Caco-2 (cell line): ENCODE data around the gene NR2E3. TPM values are rescaled to one million over a fixed set of nuclear protein-coding genes. Genes with fewer than 3 reads are reported as not detected.

ENCODE experiments used
- BruUV-seq: library from RNA; stranded (reverse); fragments of 400-500 nt; replicated peaks from 2 replicates; lab custom pipeline; 2021; lab: Mats Ljungman, UMichigan
- CTCF ChIA-PET: fragments of 300-600 bp; sonication (Branson Sonifier 250); formaldehyde crosslinking; loops from one replicate; lab custom pipeline; 2022; ENCODE audit warnings: antibody characterized with exemption; lab: Charles Lee
- POLR2A ChIA-PET: fragments of 300-600 bp; sonication (Branson Sonifier 250); formaldehyde crosslinking; loops from one replicate; lab custom pipeline; 2022; ENCODE audit warnings: antibody characterized with exemption; lab: Charles Lee
- DNase-seq, 2 experiments: peaks; one replicate each; pipeline versions ENCODE4 v3.0.0 to v3.0.0-alpha.2; 2020 to 2022
- H3K27me3 ChIP-seq: replicated peaks from 2 replicates; pipeline ENCODE4 v1.6.0; 2011; ENCODE audit warnings: low read length; ENCODE audit not compliant: control insufficient read depth, insufficient read depth
- H3K36me3 ChIP-seq: 2 replicates; pipeline ENCODE4 v1.5.1; 2011; ENCODE audit warnings: low read length; ENCODE audit not compliant: control insufficient read depth, insufficient read depth
- H3K4me1 ChIP-seq: fragments of 250-450 bp; sonication (Bioruptor Pico); 2 replicates; pipeline ENCODE4 v1.5.1; 2020; ENCODE audit warnings: mild to moderate bottlenecking
- H3K4me3 ChIP-seq: 2 replicates; pipeline ENCODE4 v1.5.1; 2011; ENCODE audit warnings: low read depth, mild to moderate bottlenecking, control low read depth, low read length
- H3K9me3 ChIP-seq: fragments of 250-450 bp; sonication (Bioruptor Pico); 2 replicates; pipeline ENCODE4 v1.5.1; 2020; ENCODE audit warnings: mild to moderate bottlenecking, moderate library complexity
- H3K27ac Mint-ChIP-seq: one replicate; pipeline ENCODE4 v1.8.0; 2022; ENCODE audit warnings: mixed read lengths; ENCODE audit not compliant: unreplicated experiment
- H3K27me3 Mint-ChIP-seq: one replicate; pipeline ENCODE4 v1.8.0; 2022; ENCODE audit warnings: mixed read lengths; ENCODE audit not compliant: insufficient read depth, unreplicated experiment
- H3K36me3 Mint-ChIP-seq: one replicate; pipeline ENCODE4 v1.8.0; 2022; ENCODE audit warnings: mild to moderate bottlenecking, mixed read lengths; ENCODE audit not compliant: insufficient read depth, unreplicated experiment
- H3K4me1 Mint-ChIP-seq: one replicate; pipeline ENCODE4 v1.8.0; 2022; ENCODE audit warnings: low read depth, mixed read lengths; ENCODE audit not compliant: unreplicated experiment
- H3K4me3 Mint-ChIP-seq: one replicate; pipeline ENCODE4 v1.8.0; 2022; ENCODE audit warnings: mild to moderate bottlenecking, moderate library complexity, mixed read lengths; ENCODE audit not compliant: unreplicated experiment
- H3K9me3 Mint-ChIP-seq: one replicate; pipeline ENCODE4 v1.8.0; 2022; ENCODE audit warnings: mixed read lengths; ENCODE audit not compliant: unreplicated experiment
- intact Hi-C: fragments of 100-400 bp; cut with micrococcal nuclease; formaldehyde crosslinking; loops from one replicate; pipeline ENCODE4 v1.10.0; 2022; ENCODE audit not compliant: unreplicated experiment
- total RNA-seq: library from RNA; stranded (reverse); gene quantifications from 2 replicates; pipeline ENCODE4 v1.2.3, GENCODE V29; 2022
- TF ChIP-seq, protein P1 (sequence below), 2 experiments: fragments of 200-600 bp in 1 of 2; IDR thresholded peaks; 1 replicate in 1 of 2; 2 replicates in 1 of 2; pipeline versions ENCODE4 v1.5.1 to v1.8.0; 2011 to 2022; ENCODE audit warnings: antibody characterized with exemption in 1 of 2, control low read depth in 1 of 2, inconsistent platforms in 1 of 2, low read depth in 1 of 2, low read length in 1 of 2, mild to moderate bottlenecking in 1 of 2, moderate library complexity in 1 of 2; ENCODE audit not compliant: insufficient read depth in 1 of 2, severe bottlenecking in 1 of 2, unreplicated experiment in 1 of 2

The NR2E3 gene
- total RNA-seq, 1 experiment from 2014 or later = not detected

DNA sequence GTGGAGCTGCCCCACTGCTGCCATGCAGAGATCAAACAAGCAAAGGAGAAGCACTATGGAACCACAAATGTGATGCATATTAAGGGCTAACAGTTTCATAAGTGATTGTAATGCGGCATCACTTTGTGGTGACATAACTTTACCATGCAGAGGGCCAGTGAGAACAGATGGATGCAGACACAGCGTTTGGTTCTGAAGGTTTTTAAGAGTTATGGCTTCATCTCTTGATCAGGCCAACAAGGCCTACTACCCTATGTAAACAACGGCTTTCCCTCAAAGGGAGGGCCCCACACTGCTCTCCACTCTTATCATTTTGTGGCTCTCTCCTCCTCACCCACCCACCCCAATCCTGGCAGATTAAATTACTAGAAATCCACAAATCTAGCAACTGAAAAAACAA, 13.4 kb downstream of the NR2E3 start:
- BruUV-seq = no TSS peak
- TF ChIP-seq, protein P1, sequence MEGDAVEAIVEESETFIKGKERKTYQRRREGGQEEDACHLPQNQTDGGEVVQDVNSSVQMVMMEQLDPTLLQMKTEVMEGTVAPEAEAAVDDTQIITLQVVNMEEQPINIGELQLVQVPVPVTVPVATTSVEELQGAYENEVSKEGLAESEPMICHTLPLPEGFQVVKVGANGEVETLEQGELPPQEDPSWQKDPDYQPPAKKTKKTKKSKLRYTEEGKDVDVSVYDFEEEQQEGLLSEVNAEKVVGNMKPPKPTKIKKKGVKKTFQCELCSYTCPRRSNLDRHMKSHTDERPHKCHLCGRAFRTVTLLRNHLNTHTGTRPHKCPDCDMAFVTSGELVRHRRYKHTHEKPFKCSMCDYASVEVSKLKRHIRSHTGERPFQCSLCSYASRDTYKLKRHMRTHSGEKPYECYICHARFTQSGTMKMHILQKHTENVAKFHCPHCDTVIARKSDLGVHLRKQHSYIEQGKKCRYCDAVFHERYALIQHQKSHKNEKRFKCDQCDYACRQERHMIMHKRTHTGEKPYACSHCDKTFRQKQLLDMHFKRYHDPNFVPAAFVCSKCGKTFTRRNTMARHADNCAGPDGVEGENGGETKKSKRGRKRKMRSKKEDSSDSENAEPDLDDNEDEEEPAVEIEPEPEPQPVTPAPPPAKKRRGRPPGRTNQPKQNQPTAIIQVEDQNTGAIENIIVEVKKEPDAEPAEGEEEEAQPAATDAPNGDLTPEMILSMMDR (IDR thresholded peaks at IDR 0.05; ENCODE audit: insufficient read depth in 1 of 2, low read depth in 1 of 2, low read length in 1 of 2, severe bottlenecking in 1 of 2, unreplicated experiment in 1 of 2) = no peak
- no peak for DNase-seq
- intact Hi-C loops = no loop called here
- H3K27me3 ChIP-seq = no peaks in the 10 kb centered on the region
- no peaks in the 10 kb centered on the region for H3K4me1 Mint-ChIP-seq
- H3K27ac Mint-ChIP-seq = no peak overlapping the region
- H3K4me3 ChIP-seq = no peak overlapping the region
- H3K36me3 Mint-ChIP-seq = peaks cover 66% of the 10 kb centered on the region
- no peaks in the 10 kb centered on the region for H3K4me1 ChIP-seq
- POLR2A ChIA-PET = no interaction called here
- no peak overlapping the region for H3K4me3 Mint-ChIP-seq
- CTCF ChIA-PET = no interaction called here
- H3K9me3 ChIP-seq = no peaks in the 10 kb centered on the region
- no peaks in the 10 kb centered on the region; the same call in 1 of the 2 replicates for H3K36me3 ChIP-seq
- no peaks in the 10 kb centered on the region for H3K27me3 Mint-ChIP-seq
- no peaks in the 10 kb centered on the region for H3K9me3 Mint-ChIP-seq

DNA sequence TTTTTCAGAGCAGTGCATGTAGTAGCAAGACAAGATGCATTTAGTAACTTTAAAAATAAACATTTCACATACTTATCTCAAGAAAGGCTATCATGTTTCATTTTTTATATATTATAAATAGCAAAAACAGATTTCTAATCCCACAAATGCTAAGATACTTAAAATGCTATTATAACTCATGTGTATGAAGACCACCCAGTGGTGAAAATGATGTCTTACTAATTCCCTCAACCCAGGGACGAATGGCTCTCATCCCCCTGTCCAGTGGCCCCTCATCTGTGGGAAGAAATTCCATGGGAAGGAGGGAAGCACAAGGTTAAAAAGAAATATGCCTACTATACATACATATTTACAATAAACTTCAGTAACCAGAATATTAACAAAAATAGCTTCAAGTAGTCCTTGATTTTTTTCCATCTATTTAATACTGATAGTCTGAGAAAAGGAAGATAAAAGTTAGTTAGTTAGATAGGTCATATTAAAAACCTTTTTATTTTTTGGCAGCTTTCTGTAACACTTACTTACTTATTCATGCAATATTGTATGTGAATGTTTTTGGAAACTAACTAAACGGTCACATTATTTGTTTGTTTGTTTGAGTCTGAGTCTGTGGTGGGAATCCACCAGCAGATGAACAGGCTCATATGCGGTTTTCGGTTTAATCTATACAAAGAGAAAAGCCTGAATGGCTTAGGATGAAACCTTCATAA, 14.8 kb downstream of the NR2E3 start:
- Mint-ChIP-seq H3K27me3 (no peaks in the 10 kb centered on the region), H3K36me3 (peaks cover 78% of the 10 kb centered on the region), H3K4me1 (no peaks in the 10 kb centered on the region), H3K9me3 (no peaks in the 10 kb centered on the region), H3K4me3 (no peak overlapping the region), H3K27ac (no peak overlapping the region)
- H3K36me3 ChIP-seq = no peaks in the 10 kb centered on the region; the same call in 1 of the 2 replicates
- TF ChIP-seq, protein P1 (IDR thresholded peaks at IDR 0.05; ENCODE audit: insufficient read depth in 1 of 2, low read depth in 1 of 2, low read length in 1 of 2, severe bottlenecking in 1 of 2, unreplicated experiment in 1 of 2) = no peak
- no peak overlapping the region for H3K4me3 ChIP-seq
- H3K27me3 ChIP-seq = no peaks in the 10 kb centered on the region
- ChIA-PET POLR2A (no interaction called here), CTCF (no interaction called here)
- TSS peak; percentile 6 for BruUV-seq
- intact Hi-C loops = no loop called here
- no peaks in the 10 kb centered on the region for H3K4me1 ChIP-seq
- H3K9me3 ChIP-seq = no peaks in the 10 kb centered on the region
- DNase-seq = no peak

DNA sequence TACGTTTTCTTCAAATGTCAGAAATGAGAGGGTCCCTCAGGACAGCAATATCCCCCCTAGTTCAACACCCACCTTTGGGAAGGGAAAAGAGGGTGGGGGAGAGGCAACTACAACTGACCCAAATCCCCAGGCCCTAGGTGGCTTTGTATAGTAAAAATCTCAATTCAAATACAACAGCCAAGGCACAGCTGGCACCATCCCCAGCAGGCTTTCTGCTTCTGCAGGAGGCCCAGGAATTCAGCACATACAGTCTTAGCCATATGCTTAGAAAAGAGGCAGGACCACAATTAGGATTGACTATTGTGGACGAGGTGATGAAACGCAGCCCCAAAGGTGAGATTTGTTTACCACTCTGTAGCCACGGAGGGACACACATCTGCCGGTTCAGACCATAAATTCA, 15.8 kb downstream of the NR2E3 start:
- H3K4me3 ChIP-seq = no peak overlapping the region
- Mint-ChIP-seq H3K27ac (no peak overlapping the region), H3K27me3 (no peaks in the 10 kb centered on the region), H3K4me3 (no peak overlapping the region), H3K4me1 (no peaks in the 10 kb centered on the region), H3K9me3 (no peaks in the 10 kb centered on the region), H3K36me3 (peaks cover 71% of the 10 kb centered on the region)
- no peak for DNase-seq
- no peaks in the 10 kb centered on the region for H3K4me1 ChIP-seq
- intact Hi-C loops = no loop called here
- H3K36me3 ChIP-seq = no peaks in the 10 kb centered on the region; the same call in 1 of the 2 replicates
- ChIA-PET POLR2A (no interaction called here), CTCF (no interaction called here)
- TF ChIP-seq, protein P1 (IDR thresholded peaks at IDR 0.05; ENCODE audit: insufficient read depth in 1 of 2, low read depth in 1 of 2, low read length in 1 of 2, severe bottlenecking in 1 of 2, unreplicated experiment in 1 of 2) = no peak
- no peaks in the 10 kb centered on the region for H3K27me3 ChIP-seq
- no TSS peak for BruUV-seq
- no peaks in the 10 kb centered on the region for H3K9me3 ChIP-seq
